ENCODE results near the gene ZFYVE16.
"Not testable (repeated sequence)": the region's sequence is repeated elsewhere in the genome, so short reads cannot be mapped to it uniquely, and the experiment has no call there.

The ZFYVE16 gene

GRCh38 chr5:80487829-80488721, 80.2 kb downstream of the ZFYVE16 start, which contains the start of gene FAM151B:
FAM151B (plus strand) TSS chr5:80488100; CDS start chr5:80488124, 24 bp downstream.
- H3K4me3 ChIP-seq (ENCODE audit: low read depth, low read length): peak within 1 kb of the TSS; percentile 54
- no peak for TF ChIP-seq CTCF (IDR thresholded peaks at IDR 0.05; ENCODE audit: borderline replicate concordance, insufficient read depth, low read depth, low read length)

- TF ChIP-seq CTCF (IDR thresholded peaks at IDR 0.05; ENCODE audit: borderline replicate concordance, insufficient read depth, low read depth, low read length): no peak
- H3K4me3 ChIP-seq (ENCODE audit: low read depth, low read length): no peak overlapping the region
These were observed 83.4 kb downstream of the ZFYVE16 start for GRCh38 chr5:80491296-80491695.

GRCh38 chr5:80492741-80493140, 84.9 kb downstream of the ZFYVE16 start:
- H3K4me3 ChIP-seq (ENCODE audit: low read depth, low read length): no peak overlapping the region
- no peak for TF ChIP-seq CTCF (IDR thresholded peaks at IDR 0.05; ENCODE audit: borderline replicate concordance, insufficient read depth, low read depth, low read length)

- not testable (repeated sequence) for H3K4me3 ChIP-seq (ENCODE audit: low read depth, low read length)
These were observed 85.6 kb downstream of the ZFYVE16 start for GRCh38 chr5:80493443-80493842.

GRCh38 chr5:80495891-80496290, 88.0 kb downstream of the ZFYVE16 start:
- H3K4me3 ChIP-seq (ENCODE audit: low read depth, low read length): no peak overlapping the region
- TF ChIP-seq CTCF (IDR thresholded peaks at IDR 0.05; ENCODE audit: borderline replicate concordance, insufficient read depth, low read depth, low read length): no peak

GRCh38 chr5:80502800-80503199, 94.9 kb downstream of the ZFYVE16 start:
- TF ChIP-seq CTCF (IDR thresholded peaks at IDR 0.05; ENCODE audit: borderline replicate concordance, insufficient read depth, low read depth, low read length): no peak
- H3K4me3 ChIP-seq (ENCODE audit: low read depth, low read length): no peak overlapping the region

- no peak overlapping the region for H3K4me3 ChIP-seq (ENCODE audit: low read depth, low read length)
- no peak for TF ChIP-seq CTCF (IDR thresholded peaks at IDR 0.05; ENCODE audit: borderline replicate concordance, insufficient read depth, low read depth, low read length)
These were observed 95.8 kb downstream of the ZFYVE16 start for GRCh38 chr5:80503641-80504040.
